GM23338 (cell line): ENCODE results near the gene GRK5. TPM values are rescaled to one million over a fixed set of nuclear protein-coding genes. Genes with fewer than 3 reads are reported as not detected.

Experiments used
- ATAC-seq: fragments of 200-7000 bp; cut with Tn5 transposase; 3 replicates; pipeline ENCODE4 v1.9.1; 2020
- DNase-seq: peaks from one replicate; pipeline ENCODE4 v3.0.0-alpha.2; 2015; ENCODE audit warnings: low spot score
- H2AFZ ChIP-seq: fragments of 200-600 bp; sonication (generic); 2 replicates; pipeline ENCODE4 v1.8.0; 2016; ENCODE audit warnings: antibody characterized with exemption, mild to moderate bottlenecking, moderate library complexity
- H3F3A ChIP-seq: fragments of 200-600 bp; sonication (generic); replicated peaks from 2 replicates; pipeline ENCODE4 v1.8.0; 2017; ENCODE audit warnings: antibody characterized with exemption, mixed run types, low read depth
- H3K27ac ChIP-seq: fragments of 200-600 bp; sonication (generic); 2 replicates; pipeline ENCODE4 v1.6.1; 2016; ENCODE audit warnings: low read depth
- H3K27me3 ChIP-seq: fragments of 200-600 bp; sonication (generic); 2 replicates; pipeline ENCODE4 v1.8.0; 2016; ENCODE audit warnings: mild to moderate bottlenecking, mixed run types, moderate library complexity; ENCODE audit not compliant: insufficient read depth
- H3K36me3 ChIP-seq: fragments of 200-600 bp; sonication (generic); 2 replicates; pipeline ENCODE4 v1.8.0; 2016; ENCODE audit warnings: mild to moderate bottlenecking; ENCODE audit not compliant: insufficient read depth
- H3K4me1 ChIP-seq: fragments of 200-600 bp; sonication (generic); 2 replicates; pipeline ENCODE4 v1.8.0; 2016; ENCODE audit warnings: mild to moderate bottlenecking, moderate library complexity; ENCODE audit not compliant: insufficient read depth
- H3K4me2 ChIP-seq: fragments of 200-600 bp; sonication (generic); 2 replicates; pipeline ENCODE4 v1.7.1; 2017; ENCODE audit warnings: mixed run types
- H3K4me3 ChIP-seq: fragments of 200-600 bp; sonication (generic); 2 replicates; pipeline ENCODE4 v1.6.1; 2016; ENCODE audit warnings: mixed run types
- H3K79me2 ChIP-seq: fragments of 200-600 bp; sonication (generic); replicated peaks from 2 replicates; pipeline ENCODE4 v1.8.0; 2017; ENCODE audit warnings: mild to moderate bottlenecking; ENCODE audit not compliant: insufficient read depth
- H3K9me2 ChIP-seq: fragments of 200-600 bp; sonication (generic); 2 replicates; pipeline ENCODE4 v1.8.0; 2017; ENCODE audit not compliant: insufficient read depth
- H4K20me1 ChIP-seq: fragments of 200-600 bp; sonication (generic); replicated peaks from 2 replicates; pipeline ENCODE4 v1.8.0; 2017; ENCODE audit warnings: mild to moderate bottlenecking; ENCODE audit not compliant: insufficient read depth
- H3K27ac Mint-ChIP-seq: 2 replicates; pipeline ENCODE4 v1.8.0; 2020; ENCODE audit warnings: inconsistent platforms, mild to moderate bottlenecking, moderate library complexity, mixed read lengths
- H3K27me3 Mint-ChIP-seq: 3 replicates; pipeline ENCODE4 v1.8.0; 2022; ENCODE audit warnings: low read depth, mild to moderate bottlenecking, moderate library complexity, mixed read lengths, inconsistent platforms; ENCODE audit not compliant: insufficient read depth, poor library complexity
- H3K36me3 Mint-ChIP-seq: 3 replicates; pipeline ENCODE4 v1.8.0; 2021; ENCODE audit warnings: low read depth, mild to moderate bottlenecking, inconsistent platforms, moderate library complexity, mixed read lengths
- H3K4me1 Mint-ChIP-seq: 3 replicates; pipeline ENCODE4 v1.8.0; 2020; ENCODE audit warnings: mild to moderate bottlenecking, inconsistent platforms, mixed read lengths
- H3K4me3 Mint-ChIP-seq: 3 replicates; pipeline ENCODE4 v1.8.0; 2021; ENCODE audit warnings: moderate library complexity, mild to moderate bottlenecking, inconsistent platforms, mixed read lengths
- H3K9me3 Mint-ChIP-seq: 3 replicates; pipeline ENCODE4 v1.8.0; 2020; ENCODE audit warnings: moderate library complexity, mild to moderate bottlenecking, inconsistent platforms, mixed read lengths
- CREB1 ChIP-seq: fragments of 250-450 bp; sonication (Bioruptor Pico); IDR thresholded peaks from 2 replicates; pipeline ENCODE4 v1.5.0; 2020; ENCODE audit warnings: low read depth, mild to moderate bottlenecking, moderate library complexity
- EZH2 ChIP-seq: fragments of 200-600 bp; sonication (generic); IDR thresholded peaks from one replicate; pipeline ENCODE4 v1.8.0; 2017; ENCODE audit warnings: antibody characterized with exemption, mild to moderate bottlenecking, low read depth; ENCODE audit not compliant: unreplicated experiment
- EZH2phosphoT487 ChIP-seq: fragments of 200-600 bp; sonication (generic); IDR thresholded peaks from one replicate; pipeline ENCODE4 v1.8.1; 2018; ENCODE audit warnings: antibody characterized with exemption; ENCODE audit not compliant: unreplicated experiment
- JUNB ChIP-seq: IDR thresholded peaks from one replicate; pipeline ENCODE4 v1.6.1; 2016; ENCODE audit warnings: antibody characterized with exemption; ENCODE audit not compliant: unreplicated experiment
- NANOG ChIP-seq: IDR thresholded peaks from 2 replicates; pipeline ENCODE4 v1.6.1; 2016; ENCODE audit warnings: antibody characterized with exemption, borderline replicate concordance
- POLR2AphosphoS5 ChIP-seq: IDR thresholded peaks from 2 replicates; pipeline ENCODE4 v1.6.1; 2016; ENCODE audit warnings: antibody characterized with exemption, low read depth
- REST ChIP-seq: IDR thresholded peaks from one replicate; pipeline ENCODE4 v1.6.1; 2018; ENCODE audit warnings: antibody characterized with exemption; ENCODE audit not compliant: unreplicated experiment
- STAT1 ChIP-seq: IDR thresholded peaks from one replicate; pipeline ENCODE4 v1.6.1; 2016; ENCODE audit warnings: antibody characterized with exemption; ENCODE audit not compliant: unreplicated experiment
- ZNF114 ChIP-seq: fragments of 250-450 bp; sonication (Bioruptor Pico); IDR thresholded peaks from 2 replicates; pipeline ENCODE4 v1.5.0; 2020; ENCODE audit warnings: mild to moderate bottlenecking, moderate library complexity
- ZNF331 ChIP-seq: fragments of 250-450 bp; sonication (Bioruptor Pico); IDR thresholded peaks from 2 replicates; pipeline ENCODE4 v1.5.0; 2020; ENCODE audit warnings: low read depth, mild to moderate bottlenecking, moderate library complexity
- ZNF462 ChIP-seq: fragments of 250-450 bp; sonication (Bioruptor Pico); IDR thresholded peaks from 2 replicates; pipeline ENCODE4 v1.5.0; 2020; ENCODE audit warnings: mild to moderate bottlenecking, moderate library complexity
- polyA plus RNA-seq: library from polyadenylated mRNA; unstranded; fragments of >200 nt; fragmentation: Nextera tagmentation; extraction: Ambion mirVana; gene quantifications from 2 replicates; pipeline ENCODE4 v1.2.1, GENCODE V29; 2016
- total RNA-seq: library from RNA; depleted of rRNA; stranded (reverse); fragments of >200 nt; shearing (Covaris generic); gene quantifications from 2 replicates; pipeline ENCODE4 v1.2.3, GENCODE V29; 2014
- TF ChIP-seq, protein P1 (sequence below): IDR thresholded peaks from 2 replicates; pipeline ENCODE4 v1.6.1; 2016; ENCODE audit warnings: antibody characterized with exemption
- TF ChIP-seq, protein P2 (sequence below), 2 experiments: fragments of 200-600 bp in 1 of 2; sonication (generic) in 1 of 2; conservative IDR thresholded peaks; 2 replicates each; pipeline versions ENCODE4 v1.5.1 to v1.6.1; 2016 to 2017; ENCODE audit warnings: antibody characterized with exemption in 2 of 2, low read depth in 2 of 2, mild to moderate bottlenecking in 2 of 2, moderate library complexity in 1 of 2

GRK5 gene
- total and polyA plus RNA-seq, 2 experiments from 2014 or later: 0.53 to 2.0 TPM

GRCh38 chr10:119339109-119339508 is 131.7 kb downstream of the GRK5 start:
- Mint-ChIP-seq H3K9me3 (no peaks in the 10 kb centered on the region), H3K36me3 (no peaks in the 10 kb centered on the region), H3K4me3 (no peak overlapping the region), H3K27me3 (peaks cover 4% of the 10 kb centered on the region), H3K4me1 (no peaks in the 10 kb centered on the region; the same call in 2 of the 3 replicates), H3K27ac (no peak overlapping the region)
- no peak overlapping the region for H3K4me3 ChIP-seq
- ATAC-seq (no peak), DNase-seq (no peak)
- H3K27me3 ChIP-seq: no peaks in the 10 kb centered on the region
- no peaks in the 10 kb centered on the region for H4K20me1 ChIP-seq
- H3K79me2 ChIP-seq: no peaks in the 10 kb centered on the region
- no peaks in the 10 kb centered on the region for H3F3A ChIP-seq
- TF ChIP-seq EZH2 (no peak), REST (no peak), ZNF331 (CRISPR knock-in tag) (no peak), EZH2phosphoT487 (no peak), ZNF462 (no peak), CREB1 (CRISPR knock-in tag) (no peak), JUNB (no peak), NANOG (no peak), ZNF114 (CRISPR knock-in tag) (no peak), POLR2AphosphoS5 (no peak), STAT1 (no peak)
- TF ChIP-seq, protein P1, sequence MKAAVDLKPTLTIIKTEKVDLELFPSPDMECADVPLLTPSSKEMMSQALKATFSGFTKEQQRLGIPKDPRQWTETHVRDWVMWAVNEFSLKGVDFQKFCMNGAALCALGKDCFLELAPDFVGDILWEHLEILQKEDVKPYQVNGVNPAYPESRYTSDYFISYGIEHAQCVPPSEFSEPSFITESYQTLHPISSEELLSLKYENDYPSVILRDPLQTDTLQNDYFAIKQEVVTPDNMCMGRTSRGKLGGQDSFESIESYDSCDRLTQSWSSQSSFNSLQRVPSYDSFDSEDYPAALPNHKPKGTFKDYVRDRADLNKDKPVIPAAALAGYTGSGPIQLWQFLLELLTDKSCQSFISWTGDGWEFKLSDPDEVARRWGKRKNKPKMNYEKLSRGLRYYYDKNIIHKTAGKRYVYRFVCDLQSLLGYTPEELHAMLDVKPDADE: no peak
- TF ChIP-seq, protein P2, sequence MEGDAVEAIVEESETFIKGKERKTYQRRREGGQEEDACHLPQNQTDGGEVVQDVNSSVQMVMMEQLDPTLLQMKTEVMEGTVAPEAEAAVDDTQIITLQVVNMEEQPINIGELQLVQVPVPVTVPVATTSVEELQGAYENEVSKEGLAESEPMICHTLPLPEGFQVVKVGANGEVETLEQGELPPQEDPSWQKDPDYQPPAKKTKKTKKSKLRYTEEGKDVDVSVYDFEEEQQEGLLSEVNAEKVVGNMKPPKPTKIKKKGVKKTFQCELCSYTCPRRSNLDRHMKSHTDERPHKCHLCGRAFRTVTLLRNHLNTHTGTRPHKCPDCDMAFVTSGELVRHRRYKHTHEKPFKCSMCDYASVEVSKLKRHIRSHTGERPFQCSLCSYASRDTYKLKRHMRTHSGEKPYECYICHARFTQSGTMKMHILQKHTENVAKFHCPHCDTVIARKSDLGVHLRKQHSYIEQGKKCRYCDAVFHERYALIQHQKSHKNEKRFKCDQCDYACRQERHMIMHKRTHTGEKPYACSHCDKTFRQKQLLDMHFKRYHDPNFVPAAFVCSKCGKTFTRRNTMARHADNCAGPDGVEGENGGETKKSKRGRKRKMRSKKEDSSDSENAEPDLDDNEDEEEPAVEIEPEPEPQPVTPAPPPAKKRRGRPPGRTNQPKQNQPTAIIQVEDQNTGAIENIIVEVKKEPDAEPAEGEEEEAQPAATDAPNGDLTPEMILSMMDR (conservative IDR thresholded peaks at IDR 0.05; ENCODE audit: low read depth in 2 of 2): no peak
- no peaks in the 10 kb centered on the region for H3K4me1 ChIP-seq
- H2AFZ ChIP-seq: no peak overlapping the region
- H3K4me2 ChIP-seq: no peak overlapping the region
- H3K9me2 ChIP-seq: no peaks in the 10 kb centered on the region
- no peaks in the 10 kb centered on the region for H3K36me3 ChIP-seq
- no peak overlapping the region for H3K27ac ChIP-seq
